ENCODE data around the gene CLEC6A.
A peak's percentile ranks its signal among the peaks of the same experiment; 100 is the strongest.

- TF ChIP-seq POLR2A (IDR thresholded peaks at IDR 0.05) (no peak), CTCF (IDR thresholded peaks at IDR 0.05) (no peak), POLR2AphosphoS5 (IDR thresholded peaks at IDR 0.05) (peak; percentile 36 to 65)
Observed at GRCh38 chr12:8493084-8493483, 37.3 kb downstream of the CLEC6A start.

Data from upper lobe of left lung (tissue), 4 donors.